HFF-Myc (cell line): ENCODE measurements around the gene ZNF385A.

Experiments used
- DNase-seq: peaks from one replicate; pipeline ENCODE4 v3.0.0-alpha.2; 2011; ENCODE audit warnings: low read depth; ENCODE audit errors: extremely low read depth
- H3K4me3 ChIP-seq: replicated peaks from 2 replicates; pipeline ENCODE4 v1.5.1; 2011; ENCODE audit warnings: low read depth, mild to moderate bottlenecking, control low read depth, low read length
- CTCF ChIP-seq: IDR thresholded peaks from 2 replicates; pipeline ENCODE4 v1.5.1; 2012; ENCODE audit warnings: mild to moderate bottlenecking, low read depth, low read length, control low read depth; ENCODE audit errors: missing control alignments

The ZNF385A gene

GRCh38 chr12:54341378-54342300 is 42.9 kb downstream of the ZNF385A start:
- no peak for DNase-seq
- no peak overlapping the region for H3K4me3 ChIP-seq
- no peak for TF ChIP-seq CTCF

- no peak overlapping the region for H3K4me3 ChIP-seq
- no peak for DNase-seq
- TF ChIP-seq CTCF = no peak
These were observed 43.7 kb downstream of the ZNF385A start for GRCh38 chr12:54340846-54341245.

- no peak for DNase-seq
- H3K4me3 ChIP-seq = no peak overlapping the region
- no peak for TF ChIP-seq CTCF
These were observed 45.7 kb downstream of the ZNF385A start for GRCh38 chr12:54338698-54339296.

GRCh38 chr12:54337854-54338650 is 46.5 kb downstream of the ZNF385A start:
- TF ChIP-seq CTCF = no peak
- no peak for DNase-seq
- H3K4me3 ChIP-seq = no peak overlapping the region

- no peak for TF ChIP-seq CTCF
These were observed 47.2 kb downstream of the ZNF385A start for GRCh38 chr12:54337280-54337842.

GRCh38 chr12:54333420-54334034 is 51.0 kb downstream of the ZNF385A start:
- DNase-seq = no peak
- no peak for TF ChIP-seq CTCF
- no peak overlapping the region for H3K4me3 ChIP-seq

More at GRCh38 chr12:54337280-54337842, 47.2 kb downstream of the ZNF385A start:
- no peak overlapping the region for H3K4me3 ChIP-seq
- DNase-seq = no peak
